Stimulated activated CD8-positive, alpha-beta memory T cell treated with anti-CD3 and anti-CD28 coated beads, Interleukin-2, amount 100 ng/mL, for 1 hour (primary cell): ENCODE data around the gene SSX5.
"Not testable (repeated sequence)": the region's sequence is repeated elsewhere in the genome, so short reads cannot be mapped to it uniquely, and the experiment has no call there.

Source experiments
- DNase-seq, 2 donors: peaks; one replicate each; pipeline ENCODE4 v3.0.0-alpha.2; 2020; ENCODE audit warnings: low read depth in 2 of 2

The SSX5 gene

GRCh38 chrX:48196745-48197201, at the start of gene SSX5:
Gene SSX5, minus strand, starts transcription at chrX:48196795. Its CDS starts 1,437 bp downstream, at chrX:48195358.
- no peak for DNase-seq

- DNase-seq, result not testable (repeated sequence)
These were observed 27.6 kb upstream of the SSX5 start for GRCh38 chrX:48224196-48224595.

DNA sequence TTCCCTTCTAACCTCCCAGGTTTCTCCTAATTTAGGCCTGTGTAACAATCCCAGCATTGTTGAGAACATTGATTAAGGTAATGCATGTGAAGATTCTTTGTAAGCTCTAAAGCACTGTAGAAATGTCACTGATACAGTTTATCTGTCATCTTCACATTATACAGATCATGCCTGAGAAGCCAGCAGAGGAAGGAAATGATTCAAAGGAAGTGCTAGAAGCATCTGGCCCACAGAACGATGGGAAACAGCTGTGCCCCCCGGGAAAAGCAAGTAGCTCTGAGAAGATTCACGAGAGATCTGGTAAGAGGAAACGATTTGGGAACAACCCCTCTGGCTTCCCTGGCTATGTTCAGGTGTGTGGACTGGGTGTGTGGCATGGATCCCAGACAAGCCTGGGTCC, 17.7 kb upstream of the SSX5 start:
- DNase-seq, result not testable (repeated sequence)

- DNase-seq, result not testable (repeated sequence)
These were observed 6.6 kb downstream of the SSX5 start for GRCh38 chrX:48190024-48190423.

GRCh38 chrX:48181882-48182281, 14.7 kb downstream of the SSX5 start:
- not testable (repeated sequence) for DNase-seq

DNA sequence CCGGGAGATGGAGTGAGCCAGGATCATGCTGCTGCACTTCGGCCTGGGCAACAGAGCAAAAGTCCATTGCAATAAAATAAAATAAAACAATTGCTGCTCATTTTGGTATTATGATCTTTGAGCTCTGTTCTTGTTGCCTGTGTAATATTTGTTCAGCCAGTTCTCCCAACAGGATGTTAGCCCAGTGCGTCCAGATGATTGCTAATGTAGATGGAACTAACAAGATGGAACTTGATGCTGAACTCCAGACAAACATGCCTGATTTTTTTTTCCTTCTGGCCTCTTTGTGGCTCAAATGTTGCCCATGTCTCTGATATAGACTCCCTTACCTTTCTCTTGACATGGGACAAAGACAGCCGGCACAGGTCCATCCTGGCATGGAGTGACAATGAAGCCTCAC, 15.8 kb downstream of the SSX5 start:
- no peak for DNase-seq

DNA sequence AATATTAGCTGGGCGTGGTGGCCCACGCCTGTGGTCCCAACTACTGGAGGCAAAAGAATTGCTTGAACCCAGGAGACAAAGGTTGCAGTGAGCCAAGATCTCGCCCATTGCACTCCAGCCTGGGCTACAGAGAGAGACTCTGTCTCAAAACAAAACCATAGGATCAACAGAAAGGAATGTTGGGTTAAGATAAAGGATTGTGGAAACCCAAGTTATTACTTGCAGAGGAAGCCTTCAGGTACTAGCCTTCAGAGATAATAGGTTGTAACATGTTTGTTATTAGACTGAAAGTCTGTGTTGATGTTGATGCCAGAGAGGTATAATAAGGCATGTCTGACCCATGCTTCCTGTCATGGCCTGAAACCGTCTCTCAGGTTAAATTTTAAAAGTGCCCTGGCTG, 16.9 kb downstream of the SSX5 start:
- no peak for DNase-seq

DNA sequence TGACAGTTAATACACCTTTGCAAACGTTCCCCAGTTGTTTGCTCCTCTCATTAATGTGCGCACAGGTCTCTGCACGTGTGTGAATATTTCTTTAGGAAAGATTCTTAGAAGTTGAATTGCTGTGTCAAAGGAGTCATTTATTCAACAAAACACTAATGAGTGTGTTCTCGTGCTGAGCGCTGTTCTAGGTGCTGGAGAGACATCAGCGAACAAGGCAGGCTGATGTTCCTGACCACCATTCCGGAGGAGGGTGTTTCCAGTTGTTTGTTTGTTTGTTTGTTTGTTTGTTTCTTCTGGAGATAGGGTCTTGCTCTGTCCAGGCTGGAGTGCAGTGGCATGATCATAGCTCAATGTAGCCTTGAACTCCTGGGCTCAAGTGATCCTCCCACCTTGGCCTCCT, 30.3 kb downstream of the SSX5 start:
- not testable (repeated sequence) for DNase-seq

DNA sequence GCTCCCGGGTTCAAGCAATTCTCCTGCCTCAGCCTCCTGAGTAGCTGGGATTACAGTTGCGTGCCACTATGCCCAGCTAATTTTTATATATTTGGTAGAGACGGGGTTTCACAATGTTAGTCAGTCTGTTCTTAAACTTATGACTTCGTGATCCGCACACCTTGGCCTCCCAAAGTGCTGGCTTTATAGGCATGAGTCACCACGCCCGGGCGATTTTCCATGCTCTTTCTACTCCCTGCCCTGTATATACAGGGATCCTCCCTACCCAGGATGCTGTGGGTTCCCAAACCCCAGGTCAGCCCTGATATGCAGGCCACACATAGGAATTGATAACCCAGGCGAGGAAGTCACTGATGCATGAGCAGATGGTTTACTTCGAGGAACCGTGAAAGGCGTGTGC, 31.4 kb downstream of the SSX5 start:
- no peak for DNase-seq

- no peak for DNase-seq
These were observed 40.6 kb downstream of the SSX5 start for GRCh38 chrX:48156014-48156413.

DNA sequence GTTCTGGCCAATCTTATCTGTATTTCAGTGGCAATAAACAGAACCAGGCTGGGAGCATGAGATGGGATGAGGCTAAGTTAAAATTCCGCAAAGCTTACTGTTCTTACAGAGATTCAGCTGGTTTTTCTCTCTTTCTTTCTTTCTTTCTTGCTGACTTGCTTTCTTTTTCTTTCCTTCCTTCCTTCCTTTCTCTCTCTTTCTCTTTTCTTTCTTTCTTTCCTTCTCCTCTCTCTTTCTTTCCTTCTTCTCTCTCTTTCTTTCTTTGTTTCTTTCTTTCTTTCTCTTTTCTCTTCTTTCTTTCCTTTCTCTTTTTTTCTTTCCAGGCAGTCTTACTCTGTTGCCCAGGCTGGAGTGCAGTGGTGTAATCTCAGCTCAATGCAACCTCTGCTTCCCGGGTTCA, 41.8 kb downstream of the SSX5 start:
- no peak for DNase-seq

GRCh38 chrX:48153769-48154168, 42.8 kb downstream of the SSX5 start:
- no peak for DNase-seq

DNA sequence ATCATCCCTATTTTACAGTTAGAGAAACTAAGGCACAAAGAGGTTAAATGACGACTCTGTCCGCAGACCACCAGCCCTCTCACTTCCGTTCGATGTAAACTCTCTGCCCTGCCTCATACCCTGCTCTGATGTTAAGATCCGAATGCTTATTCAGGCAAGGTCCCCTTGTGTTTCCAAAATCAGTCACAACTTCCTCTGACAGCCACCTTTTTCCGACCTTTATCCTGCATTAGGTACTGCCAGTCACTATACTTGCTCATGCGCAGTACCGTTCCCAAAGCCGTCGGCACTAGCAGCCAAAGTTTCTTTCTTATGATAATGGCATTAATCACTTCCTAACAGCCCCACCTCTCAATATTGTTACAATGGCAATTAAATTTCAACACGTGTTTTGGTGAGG, 53.9 kb downstream of the SSX5 start:
- not testable (repeated sequence) for DNase-seq

GRCh38 chrX:48141810-48142508, 54.6 kb downstream of the SSX5 start:
- DNase-seq, result not testable (repeated sequence)

DNA sequence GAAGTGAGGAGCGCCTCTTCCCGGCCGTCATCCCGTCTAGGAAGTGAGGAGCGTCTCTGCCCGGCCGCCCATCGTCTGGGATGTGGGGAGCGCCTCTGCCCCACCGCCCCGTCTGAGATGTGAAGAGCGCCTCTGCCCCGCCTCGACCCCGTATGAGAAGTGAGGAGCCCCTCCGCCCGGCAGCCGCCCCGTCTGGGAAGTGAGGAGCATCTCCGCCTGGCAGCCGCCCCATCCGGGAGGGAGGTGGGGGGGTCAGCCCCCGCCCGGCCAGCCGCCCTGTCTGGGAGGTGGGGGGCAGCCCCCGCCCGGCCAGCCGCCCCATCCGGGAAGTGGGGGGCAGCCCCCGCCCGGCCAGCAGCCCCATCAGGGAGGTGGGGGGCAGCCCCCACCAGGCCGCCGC, 57.5 kb downstream of the SSX5 start:
- DNase-seq, result not testable (repeated sequence)
